ENCODE results near the gene TALDO1. TPM values are rescaled to one million over a fixed set of nuclear protein-coding genes. Genes with fewer than 3 reads are reported as not detected.

TALDO1 gene
- total and polyA plus RNA-seq, 2 experiments from 2014 or later: 353 to 402 TPM

- Histone ChIP-seq H3K4me2 (peak overlapping the region; percentile 95), H4K20me1 (replicated peaks; ENCODE audit: insufficient read depth) (0 out of 2 replicates have a peak, but pooled peaks cover 3% of the 10 kb centered on the region), H3K4me3 (peak overlapping the region; percentile 86; the same call in 1 of the 2 replicates), H3K9me2 (ENCODE audit: insufficient read depth) (no peaks in the 10 kb centered on the region), H3F3A (replicated peaks; ENCODE audit: low read depth) (peaks cover 21% of the 10 kb centered on the region), H3K27ac (ENCODE audit: low read depth) (no peak overlapping the region), H2AFZ (no peak overlapping the region), H3K36me3 (ENCODE audit: insufficient read depth) (no peaks in the 10 kb centered on the region), H3K27me3 (ENCODE audit: insufficient read depth) (no peaks in the 10 kb centered on the region), H3K79me2 (replicated peaks; ENCODE audit: insufficient read depth) (no peaks in the 10 kb centered on the region; the same call in 1 of the 2 replicates), H3K4me1 (ENCODE audit: insufficient read depth) (peaks cover 12% of the 10 kb centered on the region; the same call in 1 of the 2 replicates)
- H3K4me3 Mint-ChIP-seq: peak overlapping the region; percentile 81
- DNase-seq (ENCODE audit: low spot score): peak; percentile 57
- peaks cover 8% of the 10 kb centered on the region; the same call in 2 of the 3 replicates for H3K36me3 Mint-ChIP-seq (ENCODE audit: low read depth)
- H3K27ac Mint-ChIP-seq: no peak overlapping the region; the same call in 1 of the 2 replicates
- peaks cover 5% of the 10 kb centered on the region for H3K27me3 Mint-ChIP-seq (ENCODE audit: insufficient read depth, low read depth, poor library complexity)
- no peak for TF ChIP-seq CTCF (conservative IDR thresholded peaks at IDR 0.05; ENCODE audit: low read depth in 2 of 2)
- TF ChIP-seq ZNF462 (CRISPR knock-in tag; IDR thresholded peaks at IDR 0.05): no peak
- peaks cover 20% of the 10 kb centered on the region; the same call in 2 of the 3 replicates for H3K4me1 Mint-ChIP-seq
- ATAC-seq: peak; percentile 24
- H3K9me3 Mint-ChIP-seq: no peaks in the 10 kb centered on the region
These were observed 48.6 kb downstream of the TALDO1 start for GRCh38 chr11:795634-796564.
